HL-60 (cell line): ENCODE results near the gene NIP7.

Experiments
- DNase-seq, 2 experiments: peaks; one replicate each; pipeline ENCODE4 v3.0.0-alpha.2; 2010 to 2020; ENCODE audit warnings: low read depth in 1 of 2, low spot score in 1 of 2
- H3K27ac ChIP-seq: fragments of 250-450 bp; sonication (Bioruptor Pico); replicated peaks from 2 replicates; pipeline ENCODE4 v1.5.1; 2020; ENCODE audit warnings: mild to moderate bottlenecking, moderate library complexity
- H3K27me3 ChIP-seq: fragments of 250-450 bp; sonication (Bioruptor Pico); 2 replicates; pipeline ENCODE4 v1.5.1; 2021; ENCODE audit warnings: mild to moderate bottlenecking, moderate library complexity; ENCODE audit not compliant: insufficient read depth, poor library complexity, severe bottlenecking
- H3K4me3 ChIP-seq: replicated peaks from 2 replicates; pipeline ENCODE4 v1.5.1; 2011; ENCODE audit warnings: mild to moderate bottlenecking, control low read depth, low read length; ENCODE audit not compliant: insufficient read depth
- GABPA ChIP-seq: IDR thresholded peaks from 2 replicates; pipeline ENCODE4 v1.6.1; 2012; ENCODE audit warnings: low read depth
- POLR2AphosphoS5 ChIP-seq: IDR thresholded peaks from 2 replicates; pipeline ENCODE4 v1.6.1; 2012; ENCODE audit warnings: low read depth
- SPI1 ChIP-seq: IDR thresholded peaks from 2 replicates; pipeline ENCODE4 v1.6.1; 2012; ENCODE audit warnings: low read depth, mild to moderate bottlenecking, borderline replicate concordance
- TF ChIP-seq, protein P1 (sequence below): IDR thresholded peaks from one replicate; pipeline ENCODE4 v1.5.1; 2011; ENCODE audit warnings: low read length, control low read depth, inconsistent platforms; ENCODE audit not compliant: insufficient read depth
- TF ChIP-seq, protein P2 (sequence below): IDR thresholded peaks from 2 replicates; pipeline ENCODE4 v1.6.1; 2012; ENCODE audit warnings: low read depth; ENCODE audit not compliant: insufficient replicate concordance

The NIP7 gene

DNA sequence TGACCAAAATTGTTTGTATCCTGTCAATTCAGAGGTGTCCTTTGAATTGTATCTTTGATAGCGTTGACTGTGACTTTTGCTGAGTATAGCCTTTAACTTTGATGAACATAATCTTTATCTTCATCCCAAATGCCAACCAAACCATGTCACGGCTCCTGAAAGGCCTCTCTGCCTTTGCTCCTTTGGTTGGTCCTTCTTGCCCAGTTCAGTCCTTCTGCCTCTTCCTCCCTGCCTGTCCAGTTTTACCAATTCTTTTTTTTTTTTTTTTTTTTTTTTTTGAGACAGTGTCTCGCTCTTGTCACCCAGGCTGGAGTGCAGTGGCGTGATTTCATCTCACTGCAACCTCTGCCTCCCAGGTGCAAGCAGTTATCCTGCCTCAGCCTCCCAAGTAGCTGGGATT lies 41.3 kb upstream of the NIP7 start:
- H3K4me3 ChIP-seq = no peak overlapping the region
- no peak overlapping the region for H3K27ac ChIP-seq
- no peaks in the 10 kb centered on the region for H3K27me3 ChIP-seq
- TF ChIP-seq GABPA (no peak), SPI1 (no peak), POLR2AphosphoS5 (no peak)
- TF ChIP-seq, protein P1, sequence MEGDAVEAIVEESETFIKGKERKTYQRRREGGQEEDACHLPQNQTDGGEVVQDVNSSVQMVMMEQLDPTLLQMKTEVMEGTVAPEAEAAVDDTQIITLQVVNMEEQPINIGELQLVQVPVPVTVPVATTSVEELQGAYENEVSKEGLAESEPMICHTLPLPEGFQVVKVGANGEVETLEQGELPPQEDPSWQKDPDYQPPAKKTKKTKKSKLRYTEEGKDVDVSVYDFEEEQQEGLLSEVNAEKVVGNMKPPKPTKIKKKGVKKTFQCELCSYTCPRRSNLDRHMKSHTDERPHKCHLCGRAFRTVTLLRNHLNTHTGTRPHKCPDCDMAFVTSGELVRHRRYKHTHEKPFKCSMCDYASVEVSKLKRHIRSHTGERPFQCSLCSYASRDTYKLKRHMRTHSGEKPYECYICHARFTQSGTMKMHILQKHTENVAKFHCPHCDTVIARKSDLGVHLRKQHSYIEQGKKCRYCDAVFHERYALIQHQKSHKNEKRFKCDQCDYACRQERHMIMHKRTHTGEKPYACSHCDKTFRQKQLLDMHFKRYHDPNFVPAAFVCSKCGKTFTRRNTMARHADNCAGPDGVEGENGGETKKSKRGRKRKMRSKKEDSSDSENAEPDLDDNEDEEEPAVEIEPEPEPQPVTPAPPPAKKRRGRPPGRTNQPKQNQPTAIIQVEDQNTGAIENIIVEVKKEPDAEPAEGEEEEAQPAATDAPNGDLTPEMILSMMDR = no peak
- TF ChIP-seq, protein P2, sequence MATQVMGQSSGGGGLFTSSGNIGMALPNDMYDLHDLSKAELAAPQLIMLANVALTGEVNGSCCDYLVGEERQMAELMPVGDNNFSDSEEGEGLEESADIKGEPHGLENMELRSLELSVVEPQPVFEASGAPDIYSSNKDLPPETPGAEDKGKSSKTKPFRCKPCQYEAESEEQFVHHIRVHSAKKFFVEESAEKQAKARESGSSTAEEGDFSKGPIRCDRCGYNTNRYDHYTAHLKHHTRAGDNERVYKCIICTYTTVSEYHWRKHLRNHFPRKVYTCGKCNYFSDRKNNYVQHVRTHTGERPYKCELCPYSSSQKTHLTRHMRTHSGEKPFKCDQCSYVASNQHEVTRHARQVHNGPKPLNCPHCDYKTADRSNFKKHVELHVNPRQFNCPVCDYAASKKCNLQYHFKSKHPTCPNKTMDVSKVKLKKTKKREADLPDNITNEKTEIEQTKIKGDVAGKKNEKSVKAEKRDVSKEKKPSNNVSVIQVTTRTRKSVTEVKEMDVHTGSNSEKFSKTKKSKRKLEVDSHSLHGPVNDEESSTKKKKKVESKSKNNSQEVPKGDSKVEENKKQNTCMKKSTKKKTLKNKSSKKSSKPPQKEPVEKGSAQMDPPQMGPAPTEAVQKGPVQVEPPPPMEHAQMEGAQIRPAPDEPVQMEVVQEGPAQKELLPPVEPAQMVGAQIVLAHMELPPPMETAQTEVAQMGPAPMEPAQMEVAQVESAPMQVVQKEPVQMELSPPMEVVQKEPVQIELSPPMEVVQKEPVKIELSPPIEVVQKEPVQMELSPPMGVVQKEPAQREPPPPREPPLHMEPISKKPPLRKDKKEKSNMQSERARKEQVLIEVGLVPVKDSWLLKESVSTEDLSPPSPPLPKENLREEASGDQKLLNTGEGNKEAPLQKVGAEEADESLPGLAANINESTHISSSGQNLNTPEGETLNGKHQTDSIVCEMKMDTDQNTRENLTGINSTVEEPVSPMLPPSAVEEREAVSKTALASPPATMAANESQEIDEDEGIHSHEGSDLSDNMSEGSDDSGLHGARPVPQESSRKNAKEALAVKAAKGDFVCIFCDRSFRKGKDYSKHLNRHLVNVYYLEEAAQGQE = no peak
- no peak for DNase-seq

DNA sequence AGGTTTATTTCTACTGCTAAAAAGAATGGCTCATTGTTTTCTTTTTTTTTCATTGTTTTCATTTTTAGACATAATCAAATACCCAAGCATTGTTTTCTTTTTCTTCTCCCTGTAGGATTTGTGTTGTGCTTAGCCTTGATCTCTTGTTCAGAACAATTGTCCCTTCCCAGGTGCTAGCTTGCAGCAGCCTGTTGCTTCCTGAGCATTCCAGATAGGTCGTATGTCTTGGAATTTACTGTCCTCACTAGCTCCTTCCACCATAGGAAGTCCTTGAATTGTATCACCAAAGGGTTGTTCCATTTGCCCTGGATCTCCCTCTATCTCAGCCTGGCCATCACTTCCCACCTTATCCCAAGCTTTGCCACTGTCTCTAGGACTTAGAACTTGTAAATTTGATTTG lies 38.4 kb upstream of the NIP7 start:
- TF ChIP-seq GABPA (no peak), POLR2AphosphoS5 (no peak), SPI1 (no peak)
- TF ChIP-seq, protein P1 = no peak
- TF ChIP-seq, protein P2 = no peak
- H3K27me3 ChIP-seq = no peaks in the 10 kb centered on the region
- H3K4me3 ChIP-seq = no peak overlapping the region
- no peak for DNase-seq
- H3K27ac ChIP-seq = no peak overlapping the region

DNA sequence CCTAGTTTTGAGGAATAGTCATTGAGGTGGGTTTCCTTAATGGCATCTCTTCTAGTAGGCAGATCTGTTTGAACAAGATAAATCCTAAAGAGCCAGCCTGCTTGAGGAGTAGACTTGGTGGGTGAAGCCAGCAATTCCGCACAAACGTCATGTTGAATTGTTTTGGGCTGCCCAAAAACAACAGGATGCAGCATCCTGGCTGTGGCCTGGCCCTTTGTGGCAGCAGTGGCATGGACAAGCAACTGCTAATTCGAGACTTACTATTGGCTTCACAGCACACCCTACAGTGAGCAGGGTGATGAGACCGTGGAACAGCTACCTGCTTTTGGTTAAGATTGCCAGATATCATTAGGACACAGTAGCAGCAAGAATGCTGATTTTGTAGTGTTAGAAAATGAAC lies 37.7 kb upstream of the NIP7 start:
- Histone ChIP-seq H3K27me3 (no peaks in the 10 kb centered on the region), H3K4me3 (no peak overlapping the region), H3K27ac (no peak overlapping the region)
- no peak for DNase-seq
- no peak for TF ChIP-seq GABPA
- TF ChIP-seq POLR2AphosphoS5 = no peak
- no peak for TF ChIP-seq SPI1
- TF ChIP-seq, protein P1 = no peak
- TF ChIP-seq, protein P2 = no peak
